GM21515 (cell line): ENCODE results near the gene ARPP21.

Experiments used
- ATAC-seq: cut with Tn5 transposase; IDR thresholded peaks from one replicate; pipeline ENCODE4 v1.9.1; 2021; ENCODE audit not compliant: unreplicated experiment

ARPP21 gene

DNA sequence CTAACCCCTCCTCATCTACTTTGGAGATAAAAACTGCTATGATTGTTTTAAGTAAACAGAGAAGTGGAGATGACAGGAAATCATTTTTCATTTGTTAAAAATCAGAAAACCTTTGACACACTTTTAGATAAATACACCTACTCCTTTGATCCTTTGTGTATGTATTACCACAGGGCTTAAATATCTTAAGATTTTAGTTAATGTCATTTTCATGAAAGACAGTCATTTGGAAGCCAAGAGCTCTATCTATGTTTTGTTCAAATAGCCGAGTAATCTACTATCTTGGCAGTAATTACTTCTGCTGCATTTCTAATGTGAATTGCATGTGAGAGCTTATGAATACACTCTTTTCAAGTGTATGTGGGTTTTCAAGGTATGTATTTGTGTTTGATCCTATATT lies 2.0 kb downstream of the ARPP21 start:
- ATAC-seq = no peak

GRCh38 chr3:35641920-35642527 lies 2.7 kb downstream of the ARPP21 start:
- no peak for ATAC-seq

- no peak for ATAC-seq
These were observed 4.2 kb downstream of the ARPP21 start for GRCh38 chr3:35643495-35643894.

GRCh38 chr3:35644451-35644850 lies 5.1 kb downstream of the ARPP21 start:
- ATAC-seq = no peak

GRCh38 chr3:35645189-35645588 lies 5.9 kb downstream of the ARPP21 start:
- no peak for ATAC-seq

DNA sequence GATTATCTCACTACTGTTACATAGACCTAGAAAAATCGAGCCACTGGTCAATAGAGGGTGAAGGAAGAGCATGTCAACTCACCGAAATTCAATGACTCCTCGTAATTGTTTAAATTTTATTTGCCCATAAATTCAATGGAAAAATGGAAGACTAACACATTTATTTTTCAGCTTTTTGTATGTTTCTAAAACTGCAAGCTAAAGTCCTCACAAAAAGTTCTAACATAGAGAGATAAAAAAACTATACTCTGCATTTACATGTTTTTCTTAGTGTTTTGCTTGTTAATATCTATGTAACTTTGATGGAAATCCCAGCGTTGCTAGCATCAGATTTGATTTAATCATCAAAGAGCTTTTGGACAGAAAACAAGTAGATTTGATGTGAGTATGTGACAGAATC lies 6.8 kb downstream of the ARPP21 start:
- no peak for ATAC-seq

- no peak for ATAC-seq
These were observed 8.1 kb downstream of the ARPP21 start for GRCh38 chr3:35647461-35647860.

- ATAC-seq = no peak
These were observed 9.0 kb downstream of the ARPP21 start for GRCh38 chr3:35648347-35648746.

DNA sequence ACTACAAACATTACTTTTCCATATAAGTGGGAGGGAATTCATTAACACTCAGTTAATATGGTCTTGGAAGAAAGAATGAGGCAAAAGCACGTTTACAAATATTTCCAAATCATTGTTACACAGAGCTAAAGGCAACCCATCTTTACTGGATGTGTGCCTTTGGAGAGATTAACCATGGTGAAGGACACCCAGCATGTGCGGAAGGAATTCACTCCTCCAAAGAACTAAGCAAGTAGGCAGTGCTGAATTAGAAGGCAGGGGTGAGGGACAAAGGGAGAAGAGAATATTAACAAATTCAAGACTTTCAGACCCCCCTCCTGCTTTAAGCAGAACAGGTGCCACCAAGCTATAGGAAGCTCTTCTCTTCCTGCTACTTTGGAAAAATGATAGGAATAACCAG lies 10.1 kb downstream of the ARPP21 start:
- ATAC-seq = no peak

DNA sequence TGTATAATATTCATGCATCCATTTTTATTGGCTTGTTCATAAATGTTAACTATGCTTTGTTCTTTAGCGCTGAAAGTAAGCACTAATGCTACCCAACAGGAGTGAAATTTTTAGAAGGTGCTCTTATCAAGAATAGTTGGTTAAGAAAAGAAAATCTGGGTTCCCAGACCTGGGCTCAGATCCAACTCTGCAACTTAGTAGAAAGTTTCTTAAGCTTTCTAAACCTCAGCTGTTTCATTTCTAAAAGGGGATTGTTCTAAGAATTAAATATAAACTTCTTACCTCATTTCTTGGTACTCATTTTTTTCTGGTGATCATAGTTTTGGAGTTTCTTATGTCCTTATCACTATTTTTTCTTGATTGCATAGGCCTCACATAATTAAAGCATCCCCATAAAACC lies 12.1 kb downstream of the ARPP21 start:
- no peak for ATAC-seq

- ATAC-seq = no peak
These were observed 12.5 kb downstream of the ARPP21 start for GRCh38 chr3:35651851-35652250.

DNA sequence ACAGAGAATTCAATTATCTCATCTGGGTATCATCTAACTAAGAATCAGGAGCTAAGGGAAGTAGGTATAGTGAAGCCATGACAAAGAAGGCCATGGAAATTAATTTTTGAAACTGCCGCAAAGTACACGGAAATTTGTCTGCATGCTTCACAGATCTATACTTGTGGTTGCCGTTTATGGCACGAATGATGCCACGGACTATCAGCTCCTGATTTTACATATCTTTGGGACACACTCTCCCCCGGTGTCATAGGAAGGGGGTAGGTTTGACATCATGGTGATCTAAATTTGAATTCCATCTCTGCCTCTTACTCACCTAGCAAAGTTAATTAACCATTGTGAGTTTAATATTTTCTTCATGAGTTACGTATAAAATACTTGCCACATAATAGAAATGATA lies 14.0 kb downstream of the ARPP21 start:
- ATAC-seq = no peak

DNA sequence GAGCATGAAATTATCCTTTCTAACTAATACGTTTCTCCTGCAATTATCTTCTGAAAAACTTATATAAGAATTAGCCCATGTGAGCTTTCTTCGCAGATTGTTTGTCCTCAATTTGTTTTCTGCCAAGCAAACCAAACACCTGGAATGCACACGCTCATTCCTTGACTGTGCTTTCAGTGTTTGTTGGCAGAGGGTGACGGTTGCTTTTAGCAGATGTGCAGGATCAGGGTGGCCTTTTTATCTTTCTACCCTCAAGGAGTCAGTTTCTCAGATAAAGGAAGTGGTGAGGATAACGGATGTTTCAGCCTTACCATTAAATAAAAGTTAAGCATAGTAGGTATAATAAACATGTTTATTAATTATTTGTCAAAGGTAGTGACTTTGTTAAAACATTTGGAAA lies 15.2 kb downstream of the ARPP21 start:
- no peak for ATAC-seq

DNA sequence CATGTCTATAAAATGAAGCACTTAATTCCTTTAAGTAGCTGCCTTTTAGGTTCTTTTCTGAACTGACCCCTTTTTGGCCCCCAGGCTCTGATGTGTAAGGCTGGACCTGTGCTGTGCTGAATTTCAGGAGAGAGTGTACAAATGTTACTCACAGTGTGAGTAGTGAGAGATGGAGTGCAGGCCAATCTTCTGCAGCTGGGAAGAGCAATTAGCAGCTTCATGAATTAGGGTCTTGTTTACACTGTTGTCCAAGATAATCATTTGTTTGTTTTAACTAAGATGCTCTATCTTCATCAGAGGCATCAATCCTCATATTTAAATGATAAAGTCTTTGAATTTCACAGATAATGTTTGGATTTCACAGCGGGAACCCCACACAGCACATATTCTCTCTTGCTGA lies 19.4 kb downstream of the ARPP21 start:
- no peak for ATAC-seq

- no peak for ATAC-seq
These were observed 20.4 kb downstream of the ARPP21 start for GRCh38 chr3:35659768-35660167.

DNA sequence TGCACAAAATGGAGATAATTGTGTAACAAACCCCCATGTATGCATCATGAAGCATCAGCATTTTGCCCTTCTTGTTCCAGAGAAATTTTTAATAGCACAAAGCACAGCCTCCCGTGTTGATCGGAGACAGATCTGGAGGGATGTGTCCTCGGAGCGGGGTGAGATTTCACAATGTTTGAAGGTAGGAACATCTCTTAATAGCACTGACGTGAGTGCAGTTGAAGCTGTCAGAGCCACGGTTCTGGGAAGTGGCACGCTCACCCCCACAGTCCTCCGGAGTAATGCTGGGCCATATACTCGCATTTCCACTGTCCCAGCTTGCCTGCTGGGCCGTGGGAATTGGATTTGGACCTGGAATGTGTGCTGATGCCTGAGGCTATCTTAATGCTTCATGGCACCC lies 24.1 kb downstream of the ARPP21 start:
- no peak for ATAC-seq

DNA sequence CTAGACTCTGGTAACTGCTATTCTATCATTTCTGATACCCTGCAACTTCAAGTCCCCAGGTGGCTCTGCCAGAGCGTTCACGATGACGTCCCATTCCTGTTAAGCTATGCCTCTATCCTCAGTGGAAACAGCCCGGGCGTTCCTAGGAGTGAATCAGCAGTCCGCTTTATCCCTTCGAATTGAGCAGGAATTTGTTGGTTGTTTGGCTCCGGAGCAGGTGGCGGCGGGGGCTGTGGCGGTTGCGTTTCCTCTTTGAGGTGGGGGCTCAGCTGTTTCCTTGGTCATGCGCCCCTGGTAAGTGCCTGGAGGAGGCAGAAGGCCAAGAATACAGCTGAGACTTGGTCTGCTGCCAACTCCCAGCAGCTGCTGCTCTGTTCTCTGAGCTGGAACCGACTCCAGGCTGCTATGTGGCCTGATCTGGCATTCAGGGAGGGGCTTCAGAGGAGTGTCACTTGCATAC lies 25.2 kb downstream of the ARPP21 start:
- no peak for ATAC-seq

DNA sequence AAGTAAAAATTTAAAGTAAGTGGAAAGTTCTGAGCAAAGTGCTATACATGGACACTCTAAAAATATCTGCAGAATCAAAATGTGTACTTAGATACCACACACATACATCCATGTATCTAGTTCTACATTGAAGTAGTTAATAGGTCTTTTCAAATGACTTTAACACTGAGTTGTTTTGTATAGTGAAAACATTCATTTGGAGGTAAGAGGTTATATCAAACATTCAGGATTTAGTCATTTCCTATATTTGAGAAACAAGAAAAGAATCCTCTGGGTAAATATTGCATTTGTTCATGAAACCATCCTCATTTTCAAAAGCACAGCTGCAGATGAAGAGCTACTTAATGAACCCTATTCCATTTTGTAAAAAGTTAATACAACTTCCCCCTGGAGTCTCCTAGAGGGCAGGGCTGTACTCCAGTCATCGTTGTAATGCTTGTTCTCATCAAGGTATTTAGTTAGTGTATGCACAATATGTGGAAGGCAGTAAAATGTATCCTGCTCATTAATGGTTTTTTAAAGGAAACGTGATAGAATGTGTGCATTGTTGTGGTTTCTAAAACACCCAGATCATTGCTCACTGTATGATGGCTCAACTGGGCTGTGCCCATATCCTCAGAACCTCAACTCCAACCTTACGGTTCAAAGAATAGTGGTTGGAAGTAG lies 26.2 kb downstream of the ARPP21 start:
- no peak for ATAC-seq

- ATAC-seq = no peak
These were observed 27.6 kb downstream of the ARPP21 start for GRCh38 chr3:35666888-35667287.

DNA sequence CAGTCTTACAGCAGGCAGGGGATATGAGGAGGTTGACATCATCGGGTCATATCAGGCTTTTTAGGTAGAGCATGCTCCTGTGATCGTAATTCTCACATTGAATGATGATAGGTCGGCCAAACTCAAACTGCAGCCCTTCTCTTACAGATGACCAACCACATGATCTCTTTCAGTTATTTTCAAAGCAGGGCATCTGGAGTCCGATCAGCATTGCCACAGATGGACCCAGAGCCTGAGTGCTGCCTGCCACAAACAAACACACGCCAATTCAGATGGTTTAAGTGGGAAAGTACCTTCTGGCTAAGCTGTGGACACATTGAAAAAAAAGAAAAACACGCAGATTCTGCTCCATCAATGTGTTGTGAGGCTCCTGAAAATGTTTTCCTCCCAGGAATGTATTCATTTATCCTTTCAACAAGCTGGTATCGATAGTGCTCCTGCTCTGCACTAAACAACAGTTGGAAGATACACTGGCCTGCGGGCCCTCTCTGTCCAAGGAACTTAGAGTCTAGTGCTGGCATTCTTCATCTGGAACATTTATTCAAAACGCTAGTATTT lies 31.2 kb downstream of the ARPP21 start:
- no peak for ATAC-seq

DNA sequence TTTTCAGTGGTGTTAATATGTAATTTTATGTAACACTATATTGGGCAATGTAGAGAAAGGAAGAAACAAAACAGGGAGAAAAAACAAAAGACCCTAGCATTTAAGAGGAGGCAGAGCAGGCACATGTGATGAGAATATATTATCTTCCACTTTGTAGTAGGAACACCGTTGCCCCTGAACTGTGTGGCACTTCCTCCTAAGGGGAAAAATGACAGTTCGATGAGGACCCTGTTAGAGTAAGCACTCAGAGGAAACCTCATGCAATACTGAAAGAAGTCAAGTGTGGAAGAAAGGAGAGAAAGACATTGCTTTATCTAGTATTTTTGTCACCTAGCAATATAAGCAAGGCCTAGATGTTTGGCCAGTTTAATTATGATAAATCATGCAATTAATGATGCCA lies 32.2 kb downstream of the ARPP21 start:
- no peak for ATAC-seq

GRCh38 chr3:35673017-35673416 lies 33.7 kb downstream of the ARPP21 start:
- ATAC-seq = no peak
